DMS 273 (cell line): Measurements from ENCODE around the gene SNX7.

Source experiments
- DNase-seq: peaks from one replicate; lab custom pipeline; 2025; ENCODE audit not compliant: unreplicated experiment; lab: John Stamatoyannopoulos, UW

The SNX7 gene

GRCh38 chr1:98696077-98696476, 34.6 kb downstream of the SNX7 start:
- DNase-seq = no peak

GRCh38 chr1:98697781-98698180, 36.3 kb downstream of the SNX7 start:
- DNase-seq = no peak

- no peak for DNase-seq
These were observed 37.1 kb downstream of the SNX7 start for GRCh38 chr1:98698625-98699024.

GRCh38 chr1:98700228-98700627, 38.7 kb downstream of the SNX7 start:
- no peak for DNase-seq

- DNase-seq = no peak
These were observed 41.5 kb downstream of the SNX7 start for GRCh38 chr1:98702976-98703375.

- peak; percentile 30 for DNase-seq
These were observed 43.0 kb downstream of the SNX7 start for GRCh38 chr1:98704474-98704873.

GRCh38 chr1:98704971-98705370, 43.5 kb downstream of the SNX7 start:
- no peak for DNase-seq

GRCh38 chr1:98705591-98705990, 44.1 kb downstream of the SNX7 start:
- DNase-seq = no peak

GRCh38 chr1:98706173-98706843, 44.8 kb downstream of the SNX7 start:
- no peak for DNase-seq

GRCh38 chr1:98707556-98707955, 46.0 kb downstream of the SNX7 start:
- DNase-seq = no peak

- no peak for DNase-seq
These were observed 48.4 kb downstream of the SNX7 start for GRCh38 chr1:98709906-98710305.

- no peak for DNase-seq
These were observed 62.1 kb downstream of the SNX7 start for GRCh38 chr1:98723574-98723973.

GRCh38 chr1:98732985-98733781, 71.7 kb downstream of the SNX7 start:
- no peak for DNase-seq

GRCh38 chr1:98733782-98734112, 72.2 kb downstream of the SNX7 start:
- DNase-seq = no peak

GRCh38 chr1:98735756-98736155, 74.2 kb downstream of the SNX7 start:
- DNase-seq = no peak

GRCh38 chr1:98737835-98738234, 76.3 kb downstream of the SNX7 start:
- DNase-seq = no peak

- no peak for DNase-seq
These were observed 78.2 kb downstream of the SNX7 start for GRCh38 chr1:98739762-98740161.

GRCh38 chr1:98741164-98741563, 79.6 kb downstream of the SNX7 start:
- no peak for DNase-seq

GRCh38 chr1:98749152-98749756, 87.7 kb downstream of the SNX7 start:
- peak; percentile 50 for DNase-seq

GRCh38 chr1:98754176-98754575, 92.7 kb downstream of the SNX7 start:
- DNase-seq = no peak

- peak; percentile 50 for DNase-seq
These were observed 99.8 kb downstream of the SNX7 start for GRCh38 chr1:98761219-98761865.
